ENCODE measurements around the gene KCNIP4. TPM values are rescaled to one million over a fixed set of nuclear protein-coding genes. Genes with fewer than 3 reads are reported as not detected.

Gene KCNIP4
- total and polyA plus RNA-seq, 9 of the 15 experiments (the other 6 are each of a cell fraction or from before 2014, with no cell fraction given) = 0.25 to 0.41 TPM; not detected in 7

GRCh38 chr4:21915761-21916160 lies 32.8 kb downstream of the KCNIP4 start:
- no peaks in the 10 kb centered on the region for H3K9me3 ChIP-seq (replicated peaks; ENCODE audit: control insufficient read depth, insufficient read depth, low read depth, low read length)
- in situ Hi-C loops (cut with MboI) (no loop called here), intact Hi-C loops (cut with micrococcal nuclease) (no loop called here)
- ATAC-seq (no peak), DNase-seq (ENCODE audit: extremely low read depth in 1 of 4, low spot score in 3 of 4) (no peak), FAIRE-seq (no peak)
- no peaks in the 10 kb centered on the region for H3K27me3 ChIP-seq (ENCODE audit: control insufficient read depth in 2 of 2, insufficient read depth in 2 of 2, low read length in 2 of 2)
- no peak overlapping the region for H3K9ac ChIP-seq (ENCODE audit: insufficient read depth in 1 of 2, low read depth in 2 of 2, low read length in 2 of 2)
- TF ChIP-seq ZNF384 (IDR thresholded peaks at IDR 0.05; ENCODE audit: low read depth, low read length) (no peak), MAX (CRISPR knock-in tag; IDR thresholded peaks at IDR 0.05) (no peak), SIN3A (IDR thresholded peaks at IDR 0.05; ENCODE audit: borderline replicate concordance in 2 of 2, control insufficient read depth in 1 of 2, low read depth in 2 of 2, low read length in 2 of 2) (no peak), ETV1 (tag; conservative IDR thresholded peaks at IDR 0.05; ENCODE audit: low read depth) (no peak), HDAC1 (IDR thresholded peaks at IDR 0.05) (no peak), ZKSCAN1 (IDR thresholded peaks at IDR 0.05; ENCODE audit: low read depth, low read length) (no peak), ZFP1 (CRISPR knock-in tag; IDR thresholded peaks at IDR 0.05) (no peak), PHF8 (IDR thresholded peaks at IDR 0.05; ENCODE audit: borderline replicate concordance, low read length) (no peak), ZNF699 (CRISPR knock-in tag; IDR thresholded peaks at IDR 0.05; ENCODE audit: insufficient replicate concordance) (no peak), WHSC1 (IDR thresholded peaks at IDR 0.05; ENCODE audit: low read length) (no peak), ZNF589 (CRISPR knock-in tag; IDR thresholded peaks at IDR 0.05; ENCODE audit: low read depth) (no peak), STAT5A (IDR thresholded peaks at IDR 0.05; ENCODE audit: borderline replicate concordance, low read length) (no peak), POLR3A (IDR thresholded peaks at IDR 0.05; ENCODE audit: borderline replicate concordance, extremely low read depth, insufficient read depth, insufficient read length) (no peak), NFIC (IDR thresholded peaks at IDR 0.05) (no peak), ZNF408 (CRISPR knock-in tag; IDR thresholded peaks at IDR 0.05; ENCODE audit: low read depth) (no peak), RCOR1 (IDR thresholded peaks at IDR 0.05; ENCODE audit: borderline replicate concordance in 1 of 2, low read depth in 2 of 2, low read length in 2 of 2) (no peak)
- TF ChIP-seq, protein P1, sequence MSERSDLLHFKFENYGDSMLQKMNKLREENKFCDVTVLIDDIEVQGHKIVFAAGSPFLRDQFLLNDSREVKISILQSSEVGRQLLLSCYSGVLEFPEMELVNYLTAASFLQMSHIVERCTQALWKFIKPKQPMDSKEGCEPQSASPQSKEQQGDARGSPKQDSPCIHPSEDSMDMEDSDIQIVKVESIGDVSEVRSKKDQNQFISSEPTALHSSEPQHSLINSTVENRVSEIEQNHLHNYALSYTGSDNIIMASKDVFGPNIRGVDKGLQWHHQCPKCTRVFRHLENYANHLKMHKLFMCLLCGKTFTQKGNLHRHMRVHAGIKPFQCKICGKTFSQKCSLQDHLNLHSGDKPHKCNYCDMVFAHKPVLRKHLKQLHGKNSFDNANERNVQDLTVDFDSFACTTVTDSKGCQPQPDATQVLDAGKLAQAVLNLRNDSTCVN (CRISPR knock-in tag; IDR thresholded peaks at IDR 0.05) = no peak
- TF ChIP-seq, protein P2, sequence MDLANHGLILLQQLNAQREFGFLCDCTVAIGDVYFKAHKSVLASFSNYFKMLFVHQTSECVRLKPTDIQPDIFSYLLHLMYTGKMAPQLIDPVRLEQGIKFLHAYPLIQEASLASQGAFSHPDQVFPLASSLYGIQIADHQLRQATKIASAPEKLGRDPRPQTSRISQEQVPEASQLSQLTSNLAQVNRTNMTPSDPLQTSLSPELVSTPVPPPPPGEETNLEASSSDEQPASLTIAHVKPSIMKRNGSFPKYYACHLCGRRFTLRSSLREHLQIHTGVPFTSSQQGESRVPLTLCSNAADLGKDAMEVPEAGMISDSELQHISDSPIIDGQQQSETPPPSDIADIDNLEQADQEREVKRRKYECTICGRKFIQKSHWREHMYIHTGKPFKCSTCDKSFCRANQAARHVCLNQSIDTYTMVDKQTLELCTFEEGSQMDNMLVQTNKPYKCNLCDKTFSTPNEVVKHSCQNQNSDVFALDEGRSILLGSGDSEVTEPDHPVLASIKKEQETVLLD (IDR thresholded peaks at IDR 0.05) = no peak
- H3K9me1 ChIP-seq (ENCODE audit: control insufficient read depth, insufficient read depth, low read length) = no peaks in the 10 kb centered on the region
- no peaks in the 10 kb centered on the region for H3K4me1 ChIP-seq (replicated peaks in 1 of 2; ENCODE audit: control insufficient read depth in 2 of 2, insufficient read depth in 2 of 2, low read length in 2 of 2)
- WGBS (ENCODE audit: insufficient coverage, low coverage, missing lambda C conversion rate) = 2% methylated on average over 3 of the region's 3 CpGs
- no peaks in the 10 kb centered on the region for H3K79me2 ChIP-seq (ENCODE audit: control insufficient read depth, insufficient read depth, low read length)
- no peak overlapping the region for H3K27ac ChIP-seq (ENCODE audit: extremely low read depth, low read depth, low read length)
- no TSS peak for BruUV-seq (replicated peaks)
- H3K36me3 ChIP-seq (ENCODE audit: control insufficient read depth, insufficient read depth, low read length) = no peaks in the 10 kb centered on the region
- no peak overlapping the region for H2AFZ ChIP-seq (ENCODE audit: low read depth, low read length)
- ChIA-PET POLR2A (no interaction called here), CTCF (ENCODE audit: low intra/inter-chr PET ratio) (no interaction called here)
- H4K20me1 ChIP-seq (replicated peaks; ENCODE audit: control insufficient read depth, insufficient read depth, low read length) = no peaks in the 10 kb centered on the region
- H3K4me3 ChIP-seq = no peak overlapping the region
- no peak overlapping the region for H3K4me2 ChIP-seq (ENCODE audit: insufficient read depth, low read length)
